A673 (cell line): ENCODE data around the gene SEC31A. TPM values are rescaled to one million over a fixed set of nuclear protein-coding genes. Genes with fewer than 3 reads are reported as not detected.

Source experiments
- BruUV-seq: library from RNA; stranded (reverse); fragments of 400-500 nt; replicated peaks from 2 replicates; lab custom pipeline; 2021; lab: Mats Ljungman, UMichigan
- CTCF ChIA-PET: fragments of 300-600 bp; sonication (Branson Sonifier 250); formaldehyde crosslinking; loops from one replicate; lab custom pipeline; 2022; ENCODE audit warnings: antibody characterized with exemption; lab: Charles Lee
- POLR2A ChIA-PET: fragments of 300-600 bp; sonication (Branson Sonifier 250); formaldehyde crosslinking; loops from one replicate; lab custom pipeline; 2022; ENCODE audit warnings: antibody characterized with exemption; ENCODE audit not compliant: low non-redundant PET; lab: Charles Lee
- DNase-seq: peaks from one replicate; pipeline ENCODE4 v3.0.0-alpha.2; 2015; ENCODE audit warnings: low spot score
- H3K27ac ChIP-seq: fragments of 200-600 bp; sonication (generic); 2 replicates; pipeline ENCODE4 v1.5.1; 2016; ENCODE audit warnings: mixed run types, low read depth, mild to moderate bottlenecking, mixed read lengths, antibody characterized with exemption, low read length; ENCODE audit not compliant: poor library complexity, severe bottlenecking
- H3K27me3 ChIP-seq: fragments of 200-600 bp; sonication (generic); replicated peaks from 2 replicates; pipeline ENCODE4 v1.6.1; 2017; ENCODE audit warnings: mixed run types, low read depth, mild to moderate bottlenecking, mixed read lengths, antibody characterized with exemption, low read length; ENCODE audit not compliant: insufficient read depth, poor library complexity
- H3K36me3 ChIP-seq: fragments of 200-600 bp; sonication (generic); 2 replicates; pipeline ENCODE4 v1.6.1; 2016; ENCODE audit warnings: mixed run types, mild to moderate bottlenecking, mixed read lengths, antibody characterized with exemption, low read length; ENCODE audit not compliant: insufficient read depth, poor library complexity, severe bottlenecking
- H3K4me1 ChIP-seq: fragments of 200-600 bp; sonication (generic); 2 replicates; pipeline ENCODE4 v1.6.1; 2017; ENCODE audit warnings: mixed run types, mild to moderate bottlenecking, mixed read lengths, antibody characterized with exemption, low read length; ENCODE audit not compliant: insufficient read depth, poor library complexity, severe bottlenecking
- H3K4me3 ChIP-seq: fragments of 200-600 bp; sonication (generic); 2 replicates; pipeline ENCODE4 v1.5.1; 2016; ENCODE audit warnings: low read depth, mixed run types, mild to moderate bottlenecking, mixed read lengths, low read length; ENCODE audit not compliant: poor library complexity, severe bottlenecking
- H3K9me3 ChIP-seq: fragments of 200-600 bp; sonication (generic); 2 replicates; pipeline ENCODE4 v1.6.1; 2016; ENCODE audit warnings: mixed run types, low read depth, mild to moderate bottlenecking, mixed read lengths, antibody characterized with exemption, low read length; ENCODE audit not compliant: poor library complexity, severe bottlenecking
- CTCF ChIP-seq: fragments of 300-800, 200-600 bp; sonication (generic); conservative IDR thresholded peaks from 2 replicates; pipeline ENCODE4 v1.5.1; 2017; ENCODE audit warnings: low read depth, mild to moderate bottlenecking, antibody characterized with exemption, low read length, moderate library complexity, mixed read lengths
- EZH2 ChIP-seq: fragments of 200-600 bp; sonication (generic); IDR thresholded peaks from 2 replicates; pipeline ENCODE4 v1.6.1; 2017; ENCODE audit warnings: borderline replicate concordance, low read depth, mild to moderate bottlenecking, mixed read lengths, antibody characterized with exemption, low read length; ENCODE audit not compliant: poor library complexity, severe bottlenecking
- intact Hi-C: fragments of 100-400 bp; cut with micrococcal nuclease; formaldehyde crosslinking; loops from one replicate; pipeline ENCODE4 v1.10.0; 2022; ENCODE audit not compliant: unreplicated experiment
- total RNA-seq: library from RNA; stranded (reverse); gene quantifications from 2 replicates; pipeline ENCODE4 v1.2.3, GENCODE V29; 2021

Gene SEC31A
- total RNA-seq, 1 experiment from 2014 or later, result 96.9 TPM

- TF ChIP-seq EZH2 (no peak), CTCF (0 out of 2 replicates have a peak, but pooled peaks have one; percentile 14)
- Histone ChIP-seq H3K27me3 (no peaks in the 10 kb centered on the region), H3K4me1 (peaks cover 35% of the 10 kb centered on the region), H3K9me3 (no peaks in the 10 kb centered on the region), H3K27ac (peak overlapping the region; percentile 54), H3K36me3 (no peaks in the 10 kb centered on the region), H3K4me3 (no peak overlapping the region)
- CTCF ChIA-PET, result no interaction called here
- intact Hi-C loops, result no loop called here
- peak; percentile 78 for DNase-seq
- BruUV-seq, result no TSS peak
- POLR2A ChIA-PET, result interaction anchor here (0.6 kb wide), 1 partner anchor 407 kb away, joined by 5 read pairs; no protein-coding TSS in a partner anchor
Measured at GRCh38 chr4:82780752-82781231, 110.2 kb downstream of the SEC31A start.

- ChIA-PET CTCF (no interaction called here), POLR2A (no interaction called here)
Measured at GRCh38 chr4:82780170-82780751, 110.7 kb downstream of the SEC31A start.

GRCh38 chr4:82779032-82779431 is 111.9 kb downstream of the SEC31A start:
- H3K4me3 ChIP-seq, result no peak overlapping the region

More at GRCh38 chr4:82780170-82780751, 110.7 kb downstream of the SEC31A start:
- Histone ChIP-seq H3K27ac (peak overlapping the region; percentile 54), H3K9me3 (no peaks in the 10 kb centered on the region), H3K4me1 (peaks cover 30% of the 10 kb centered on the region), H3K27me3 (no peaks in the 10 kb centered on the region), H3K36me3 (no peaks in the 10 kb centered on the region), H3K4me3 (no peak overlapping the region)
- no peak for TF ChIP-seq CTCF
- TF ChIP-seq EZH2, result no peak
- DNase-seq, result no peak
- intact Hi-C loops, result no loop called here
- no TSS peak for BruUV-seq

More at GRCh38 chr4:82779032-82779431, 111.9 kb downstream of the SEC31A start:
- CTCF ChIA-PET, result no interaction called here
- TF ChIP-seq EZH2 (no peak), CTCF (no peak)
- DNase-seq, result no peak
- intact Hi-C loops, result no loop called here
- no peak overlapping the region for H3K27ac ChIP-seq
- POLR2A ChIA-PET, result no interaction called here
- no peaks in the 10 kb centered on the region for H3K27me3 ChIP-seq
- peaks cover 25% of the 10 kb centered on the region for H3K4me1 ChIP-seq
- H3K9me3 ChIP-seq, result no peaks in the 10 kb centered on the region
- no peaks in the 10 kb centered on the region for H3K36me3 ChIP-seq
- BruUV-seq, result no TSS peak
